NCI-H2227 (cell line): ENCODE data around the gene TUBGCP6.

Experiments
- DNase-seq: peaks from one replicate; lab custom pipeline; 2025; ENCODE audit not compliant: unreplicated experiment; lab: John Stamatoyannopoulos, UW

Gene TUBGCP6

GRCh38 chr22:50264104-50264745, 19.4 kb upstream of the TUBGCP6 start:
- no peak for DNase-seq

- DNase-seq, result no peak
Measured at GRCh38 chr22:50262973-50263617, 18.3 kb upstream of the TUBGCP6 start.

GRCh38 chr22:50262460-50262911, 17.7 kb upstream of the TUBGCP6 start:
- DNase-seq, result no peak

- peak; percentile 65 for DNase-seq
Measured at GRCh38 chr22:50261615-50262459, 17.0 kb upstream of the TUBGCP6 start, which contains the start of gene MAPK12. Gene MAPK12 (minus strand): TSS chr22:50261683. CDS start chr22:50261509, 174 bp downstream.

GRCh38 chr22:50260801-50261614, 16.2 kb upstream of the TUBGCP6 start:
- DNase-seq, result peak; percentile 64

GRCh38 chr22:50260434-50260800, 15.6 kb upstream of the TUBGCP6 start:
- no peak for DNase-seq

GRCh38 chr22:50259302-50259701, 14.5 kb upstream of the TUBGCP6 start:
- DNase-seq, result no peak

- DNase-seq, result no peak
Measured at GRCh38 chr22:50258361-50259292, 13.8 kb upstream of the TUBGCP6 start.

GRCh38 chr22:50257451-50258360, 12.9 kb upstream of the TUBGCP6 start:
- no peak for DNase-seq

- no peak for DNase-seq
Measured at GRCh38 chr22:50257041-50257440, 12.2 kb upstream of the TUBGCP6 start.

GRCh38 chr22:50256258-50256862, 11.5 kb upstream of the TUBGCP6 start:
- no peak for DNase-seq

GRCh38 chr22:50255607-50256006, 10.8 kb upstream of the TUBGCP6 start:
- no peak for DNase-seq

GRCh38 chr22:50255099-50255498, 10.3 kb upstream of the TUBGCP6 start:
- no peak for DNase-seq

- no peak for DNase-seq
Measured at GRCh38 chr22:50253941-50254340, 9.1 kb upstream of the TUBGCP6 start.

GRCh38 chr22:50253046-50253915, 8.5 kb upstream of the TUBGCP6 start:
- no peak for DNase-seq

GRCh38 chr22:50252082-50253045, 7.5 kb upstream of the TUBGCP6 start:
- peak; percentile 32 for DNase-seq
